Measurements from ENCODE around the gene ZNF813.

Gene ZNF813

DNA sequence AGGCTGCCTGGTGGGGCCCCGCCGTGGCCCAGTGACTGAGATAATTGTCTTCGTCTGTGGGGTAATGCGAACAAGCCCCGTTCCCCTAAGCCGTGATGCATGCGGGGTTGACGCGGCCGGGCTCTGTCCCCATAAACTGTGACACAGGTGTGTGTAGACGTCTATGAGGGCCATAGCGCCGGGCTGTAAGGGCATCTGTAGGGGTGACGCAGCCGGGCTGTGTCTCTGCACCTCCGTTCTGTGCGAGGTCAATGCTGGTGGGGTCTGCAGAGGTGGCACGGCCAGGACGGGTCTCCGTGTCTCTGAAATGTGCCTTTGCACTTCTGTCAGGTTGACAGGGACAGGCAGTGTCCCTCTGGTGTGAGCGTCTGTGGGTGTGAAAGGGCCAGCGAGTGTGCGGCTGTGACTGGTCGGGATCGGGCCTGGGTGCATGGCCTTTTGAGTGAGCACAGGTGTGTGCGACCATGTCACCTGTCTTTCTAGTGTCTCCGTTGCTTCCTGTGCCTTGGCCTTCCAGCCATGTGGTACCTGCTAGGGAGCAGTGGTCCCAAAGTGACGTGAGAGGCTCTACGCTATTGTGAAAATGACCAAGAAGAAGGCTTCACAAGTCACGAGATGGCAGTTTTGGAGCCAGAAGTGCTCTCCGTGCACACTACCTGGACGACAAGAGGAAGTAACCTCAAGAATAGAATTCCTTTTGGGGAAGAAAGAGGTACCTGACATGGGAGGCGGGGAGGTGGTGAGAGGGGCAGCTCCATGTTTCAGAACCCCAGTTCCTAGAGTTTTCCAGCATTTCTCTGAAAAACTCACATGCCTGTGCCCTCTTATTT lies 54.1 kb downstream of the ZNF813 start:
- DNase-seq = no peak

DNA sequence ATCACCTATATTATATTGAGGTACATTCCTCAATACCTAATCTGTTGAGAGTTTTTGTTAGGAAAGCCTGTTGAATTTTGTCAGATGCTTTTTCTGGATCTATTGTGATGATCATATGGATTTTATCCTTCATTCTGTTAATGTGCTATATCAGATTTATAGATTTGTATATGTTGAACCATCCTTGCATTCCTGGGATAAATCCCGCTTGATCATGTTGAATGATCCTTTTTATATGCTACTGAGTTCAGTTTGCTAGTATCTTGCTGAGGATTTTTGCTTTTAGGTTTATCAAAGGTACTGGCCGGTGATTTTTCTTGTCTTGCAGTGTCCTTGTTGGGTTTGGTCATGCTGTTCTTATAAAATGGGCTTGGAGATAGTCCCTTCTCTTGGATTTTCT lies 58.4 kb downstream of the ZNF813 start:
- DNase-seq = no peak

DNA sequence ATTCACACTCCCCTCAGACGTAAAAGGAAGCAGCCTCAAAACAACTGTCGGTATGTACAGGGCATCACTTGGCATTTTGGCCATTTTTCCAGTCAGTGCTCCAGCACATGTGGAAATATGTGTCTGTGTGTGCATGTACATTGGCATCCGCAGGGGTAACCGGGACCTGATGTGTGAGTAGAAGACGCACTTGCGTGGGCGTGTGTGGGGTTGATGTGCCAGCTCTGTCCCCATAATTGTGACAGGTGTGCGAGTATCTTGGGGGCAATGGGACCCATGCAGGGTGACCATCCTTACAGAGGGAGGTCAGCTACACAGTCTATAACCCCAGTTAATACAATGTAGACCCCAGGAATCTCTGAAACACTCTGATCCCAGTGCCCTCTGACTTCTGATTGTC lies 63.1 kb downstream of the ZNF813 start:
- no peak for DNase-seq

DNA sequence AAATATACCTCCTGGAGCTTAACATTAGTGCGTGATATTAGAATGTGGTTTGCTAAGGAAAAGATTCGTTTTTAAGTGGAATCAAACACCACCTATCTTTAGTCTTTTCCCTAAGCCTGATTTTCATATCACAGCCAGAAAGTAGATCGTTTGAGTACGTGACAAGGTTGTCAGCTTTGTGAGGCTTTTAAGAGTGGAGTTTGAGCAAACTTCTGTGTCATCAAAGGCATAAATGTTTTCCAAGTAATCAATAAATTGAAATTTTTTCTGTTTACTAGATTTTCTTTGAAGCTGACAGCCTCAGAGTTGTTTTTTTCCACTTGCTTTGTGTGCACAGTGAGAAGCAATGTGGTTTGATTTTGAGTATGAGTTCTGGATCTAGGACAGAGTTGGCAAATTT lies 63.9 kb downstream of the ZNF813 start:
- no peak for DNase-seq

DNA sequence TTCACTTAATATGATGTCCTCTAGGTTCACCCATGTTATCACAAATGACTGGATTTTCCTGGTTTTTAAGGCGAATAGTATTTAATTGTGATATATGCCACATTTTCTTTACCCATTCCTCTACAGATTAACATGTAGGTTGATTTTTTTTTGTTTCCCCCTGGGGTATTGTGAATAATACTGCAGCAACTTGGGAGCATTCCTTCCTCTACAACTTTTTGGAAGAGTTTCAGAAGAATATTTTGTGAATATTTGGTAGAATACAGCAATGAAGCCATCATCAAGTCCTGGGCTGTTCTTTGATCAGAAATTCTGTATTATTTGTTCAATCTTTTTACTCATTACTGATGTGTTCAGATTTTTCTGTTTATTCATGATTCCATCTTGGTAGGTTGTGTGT lies 64.8 kb downstream of the ZNF813 start:
- DNase-seq = no peak

DNA sequence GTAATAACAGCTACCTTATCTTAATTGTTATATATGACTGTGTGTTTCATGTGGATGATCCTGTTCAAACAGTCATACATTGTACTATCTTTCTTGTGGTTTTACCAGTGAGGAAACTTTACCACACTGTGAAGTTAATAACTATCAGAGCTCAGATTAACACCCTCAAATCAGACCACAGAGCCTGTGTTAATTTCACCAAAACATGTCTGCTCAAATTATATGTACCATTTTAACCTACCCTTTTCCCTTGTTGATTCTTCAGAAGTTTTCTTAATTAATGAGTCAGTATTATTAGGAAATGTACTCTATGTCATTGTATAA lies 68.7 kb downstream of the ZNF813 start:
- no peak for DNase-seq

DNA sequence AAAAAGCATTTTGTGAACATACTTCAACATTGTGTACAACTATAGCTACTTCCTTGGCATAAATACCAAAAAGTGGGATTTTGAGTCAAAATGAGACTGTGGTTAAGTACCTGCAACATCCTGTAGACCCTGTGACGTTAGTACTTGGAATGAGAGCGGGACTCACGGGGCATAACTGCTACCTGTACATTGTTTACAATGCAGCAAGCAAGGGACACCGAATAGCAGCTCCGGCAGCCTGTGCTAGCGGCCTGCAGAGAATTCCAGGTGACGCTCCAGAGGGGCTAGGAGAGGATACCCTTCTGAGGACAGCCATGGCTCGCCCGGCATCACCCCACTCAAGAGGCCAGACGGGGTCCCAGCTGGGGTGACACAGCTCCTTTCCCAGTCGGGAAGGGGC lies 69.6 kb downstream of the ZNF813 start:
- peak; percentile 14 for DNase-seq

DNA sequence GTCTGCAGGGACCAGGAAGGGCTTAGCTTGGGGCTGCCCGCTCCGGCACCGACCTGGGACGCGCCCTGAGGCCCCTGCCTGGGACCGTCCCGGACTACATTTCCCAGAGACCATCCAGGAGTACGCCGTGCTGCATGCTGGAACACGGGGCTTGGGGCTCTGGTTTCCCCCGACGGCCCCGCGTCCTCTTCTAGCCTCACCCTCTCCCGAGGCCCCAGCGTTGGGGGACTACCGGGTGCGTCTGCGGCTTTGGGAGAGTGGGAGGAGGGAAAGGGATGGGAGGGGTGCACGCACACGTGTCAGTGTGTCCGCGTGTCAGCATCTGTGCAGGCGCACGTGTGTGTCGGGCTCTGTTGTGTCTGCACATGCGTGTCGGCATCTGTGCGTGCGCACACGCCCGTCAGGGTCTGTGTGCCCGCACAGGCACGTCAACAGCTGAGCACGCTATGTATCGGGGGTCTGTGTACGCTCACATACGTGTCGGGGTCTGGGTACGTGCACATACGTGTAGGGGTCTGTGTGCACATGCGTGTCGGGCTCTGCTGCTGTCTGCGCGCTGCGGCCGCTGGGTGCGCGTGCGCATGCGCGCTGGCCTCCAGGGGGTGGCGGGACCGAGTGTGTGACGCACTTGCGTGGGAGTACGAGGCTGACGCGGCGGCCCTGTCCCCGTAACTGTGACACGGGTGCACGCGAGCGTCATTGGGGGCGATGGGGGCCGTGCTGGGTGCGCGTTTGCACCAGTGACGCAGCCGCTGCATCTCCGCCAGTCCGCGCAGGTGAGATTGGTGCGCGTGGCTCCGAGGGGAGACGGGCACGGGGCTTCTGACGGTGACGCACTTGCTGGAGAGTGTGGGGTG lies 70.2 kb downstream of the ZNF813 start, which contains the start of gene ZNF331:
TSS of gene ZNF331 (plus strand) at position 625 of the 857 bp plus-strand sequence. CDS start 31,232 bp downstream, outside the sequence.
- peak; percentile 56 for DNase-seq

DNA sequence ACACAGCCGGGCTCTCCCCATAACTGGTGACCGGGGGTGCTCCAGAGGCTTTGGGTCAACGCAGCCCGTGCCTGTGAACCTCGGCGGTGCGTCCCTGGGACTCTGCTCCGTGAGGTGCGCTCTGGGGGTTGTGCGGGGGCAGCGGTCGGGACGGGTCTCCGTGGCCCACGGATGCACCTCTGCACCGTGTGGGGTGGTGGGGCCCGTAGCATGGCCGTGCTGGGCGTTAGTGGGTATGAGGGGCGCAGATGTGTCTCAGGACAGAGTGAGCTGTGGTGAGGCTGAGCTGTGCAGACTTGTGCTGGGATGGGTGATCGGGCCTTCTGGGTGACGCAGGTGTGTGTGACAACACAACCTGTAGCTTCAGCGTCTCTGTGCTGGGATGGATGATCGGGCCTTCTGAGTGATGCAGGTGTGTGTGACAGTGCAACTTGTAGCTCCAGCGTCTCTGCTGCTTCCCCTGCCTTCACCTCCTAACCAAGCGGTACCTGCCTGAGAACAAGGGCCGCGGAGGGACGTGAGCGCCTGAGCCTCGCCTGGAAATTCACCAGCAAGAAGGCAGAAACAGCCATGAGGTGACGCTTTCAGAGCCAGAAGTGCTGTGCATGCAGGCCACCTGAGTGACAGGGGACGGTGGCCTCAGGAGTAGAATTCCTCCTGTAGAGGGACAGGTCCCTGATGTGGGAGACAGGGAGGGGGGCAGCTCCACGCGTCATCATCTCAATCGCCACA lies 71.0 kb downstream of the ZNF813 start:
- no peak for DNase-seq

DNA sequence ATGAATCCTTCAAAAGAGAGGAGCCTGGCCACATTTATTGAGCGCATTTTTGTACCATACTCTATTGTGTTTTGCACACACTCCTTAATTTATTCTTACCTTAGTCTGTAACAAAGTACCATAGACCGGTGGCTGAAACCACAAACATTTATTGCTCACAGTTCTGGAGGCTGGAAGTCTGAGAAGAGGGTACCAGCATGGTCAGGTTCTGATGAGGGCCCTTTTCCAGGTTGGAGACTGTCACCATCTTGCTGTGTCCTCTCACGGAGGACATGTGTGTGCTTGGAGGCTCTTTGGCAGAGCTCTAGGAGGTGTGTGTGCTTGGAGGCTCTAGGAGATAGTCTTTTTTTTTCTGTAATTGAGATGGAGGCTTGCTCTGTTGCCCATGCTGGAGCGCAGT lies 72.6 kb downstream of the ZNF813 start:
- no peak for DNase-seq

DNA sequence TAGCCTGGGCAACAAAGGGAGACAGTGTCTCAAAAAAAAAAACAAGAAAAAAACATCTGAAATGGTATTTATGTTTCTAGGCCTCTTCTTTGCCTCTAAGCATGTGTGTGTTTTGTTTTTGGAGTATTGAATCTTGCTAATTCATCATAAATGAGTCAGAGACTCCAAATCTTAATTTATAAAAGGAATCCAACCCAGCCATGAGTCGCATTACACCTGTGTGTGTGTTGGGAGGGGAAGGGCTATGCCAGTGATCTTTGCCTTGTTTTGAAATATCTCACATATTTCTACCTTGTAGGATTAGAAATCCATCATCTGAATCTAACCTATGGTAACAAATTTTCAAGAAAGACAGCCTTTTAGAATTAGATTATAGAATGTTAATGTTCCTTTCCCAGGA lies 74.4 kb downstream of the ZNF813 start:
- no peak for DNase-seq

DNA sequence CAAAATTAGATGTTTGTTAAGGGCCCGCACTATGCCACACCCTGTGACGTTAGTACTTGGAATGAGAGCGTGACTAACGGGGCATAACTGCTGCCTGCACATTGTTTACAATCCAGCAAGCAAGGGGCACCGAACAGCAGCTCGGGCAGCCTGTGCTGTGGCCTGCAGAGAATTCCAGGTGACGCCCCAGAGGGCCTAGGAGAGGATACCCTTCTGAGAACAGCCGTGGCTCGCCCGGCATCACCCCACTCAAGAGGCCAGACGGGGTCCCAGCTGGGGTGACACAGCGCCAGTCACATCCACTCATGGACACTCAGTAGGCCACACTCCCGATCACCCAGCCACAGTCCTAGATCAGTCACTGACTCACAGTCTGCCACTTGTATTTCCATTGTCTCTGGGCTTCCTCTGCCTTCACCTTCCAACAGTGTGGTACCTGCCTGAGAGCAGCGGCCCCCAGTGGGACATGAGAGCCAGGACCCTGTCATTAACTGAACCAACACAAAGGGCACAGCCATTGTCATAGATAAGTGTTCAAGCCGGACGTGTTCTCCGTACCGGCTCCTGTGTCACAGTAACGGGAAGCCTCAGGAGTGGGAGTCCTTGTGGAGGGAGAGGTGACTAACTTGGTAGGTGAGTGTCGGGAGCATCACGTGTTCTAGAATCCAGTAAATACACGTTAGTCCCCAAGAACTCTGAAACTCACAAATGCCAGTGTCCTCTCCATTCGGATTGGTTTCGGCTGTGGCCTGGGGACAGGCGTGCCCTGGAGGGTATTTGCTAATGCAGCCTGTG lies 77.9 kb downstream of the ZNF813 start:
- DNase-seq = peak; percentile 10
